Left ventricle myocardium inferior (tissue), 1 donor: ENCODE data around the gene CDC42BPG. TPM values are rescaled to one million over a fixed set of nuclear protein-coding genes. Genes with fewer than 3 reads are reported as not detected.
"Not testable (repeated sequence)": the region's sequence is repeated elsewhere in the genome, so short reads cannot be mapped to it uniquely, and the experiment has no call there.

Experiments
- DNase-seq: peaks from one replicate; pipeline ENCODE4 v3.0.0-alpha.2; 2020
- H3K27ac ChIP-seq: fragments of 200-600 bp; replicated peaks from 2 replicates; pipeline ENCODE4 v1.8.0; 2021
- H3K27me3 ChIP-seq: fragments of 200-600 bp; 2 replicates; pipeline ENCODE4 v1.8.0; 2021; ENCODE audit warnings: low read depth
- H3K36me3 ChIP-seq: fragments of 200-600 bp; 2 replicates; pipeline ENCODE4 v1.8.0; 2021
- H3K4me1 ChIP-seq: fragments of 200-600 bp; 2 replicates; pipeline ENCODE4 v1.8.0; 2021
- H3K4me3 ChIP-seq: fragments of 200-600 bp; 2 replicates; pipeline ENCODE4 v1.8.0; 2021; ENCODE audit warnings: mild to moderate bottlenecking, moderate library complexity
- H3K9me3 ChIP-seq: fragments of 200-600 bp; replicated peaks from 2 replicates; pipeline ENCODE4 v1.8.0; 2021
- CTCF ChIP-seq: fragments of 200-600 bp; IDR thresholded peaks from 2 replicates; pipeline ENCODE4 v1.8.0; 2021; ENCODE audit warnings: antibody characterized with exemption, mild to moderate bottlenecking, borderline replicate concordance
- intact Hi-C: fragments of 100-400 bp; cut with micrococcal nuclease; formaldehyde crosslinking; loops from one replicate; pipeline ENCODE4 v1.11.0; 2022
- total RNA-seq: library from RNA; stranded (reverse); fragmentation: NEBNext Ultra II Directional; extraction: Animal tissue kit (Norgen Biotek cat#: 25700); gene quantifications from one replicate; pipeline ENCODE4 v1.2.1, GENCODE V29; 2021
- donor health status: DM: no; HTN: yes; CAD: no; lungs with severe emphysema.

The CDC42BPG gene
- total RNA-seq, 1 donor from 2014 or later, result 1.1 TPM

GRCh38 chr11:64846998-64847666, 2.7 kb upstream of the CDC42BPG start:
- Histone ChIP-seq H3K4me3 (no peak overlapping the region), H3K27ac (peak overlapping the region; percentile 93), H3K36me3 (no peaks in the 10 kb centered on the region), H3K9me3 (no peaks in the 10 kb centered on the region), H3K27me3 (no peaks in the 10 kb centered on the region), H3K4me1 (peaks cover 64% of the 10 kb centered on the region)
- intact Hi-C loops, result loop anchor here (2.0 kb wide), 1 partner anchor 48 kb away; no protein-coding TSS in a partner anchor
- peak; percentile 91 for DNase-seq
- peak; percentile 99 for TF ChIP-seq CTCF

GRCh38 chr11:64845776-64846129, 1.3 kb upstream of the CDC42BPG start:
- not testable (repeated sequence) for DNase-seq, H3K9me3 ChIP-seq, H3K4me3 ChIP-seq, H3K36me3 ChIP-seq, H3K27me3 ChIP-seq, H3K27ac ChIP-seq
- intact Hi-C loops, result loop anchor here (2.0 kb wide), 1 partner anchor 49 kb away; no protein-coding TSS in a partner anchor
- peaks cover 51% of the 10 kb centered on the region for H3K4me1 ChIP-seq

- intact Hi-C loops, result no loop called here
- no peaks in the 10 kb centered on the region for H3K9me3 ChIP-seq
- H3K27ac ChIP-seq, result peak overlapping the region; percentile 27
- H3K4me3 ChIP-seq, result peak overlapping the region; percentile 67
- H3K36me3 ChIP-seq, result no peaks in the 10 kb centered on the region
- no peak for TF ChIP-seq CTCF
- H3K27me3 ChIP-seq, result no peaks in the 10 kb centered on the region
- peaks cover 46% of the 10 kb centered on the region for H3K4me1 ChIP-seq
- DNase-seq, result no peak
Observed at GRCh38 chr11:64845129-64845775, 799 bp upstream of the CDC42BPG start.

GRCh38 chr11:64843686-64844329, 645 bp downstream of the CDC42BPG start:
- H3K27ac ChIP-seq, result no peak overlapping the region
- peaks cover 31% of the 10 kb centered on the region for H3K4me1 ChIP-seq
- no peak for TF ChIP-seq CTCF
- H3K36me3 ChIP-seq, result no peaks in the 10 kb centered on the region
- no peaks in the 10 kb centered on the region for H3K27me3 ChIP-seq
- no peak for DNase-seq
- peak overlapping the region; percentile 67 for H3K4me3 ChIP-seq
- no peaks in the 10 kb centered on the region for H3K9me3 ChIP-seq
- intact Hi-C loops, result no loop called here

- no peak for TF ChIP-seq CTCF
- Histone ChIP-seq H3K9me3 (no peaks in the 10 kb centered on the region), H3K27ac (no peak overlapping the region), H3K4me1 (peaks cover 24% of the 10 kb centered on the region), H3K4me3 (no peak overlapping the region), H3K27me3 (no peaks in the 10 kb centered on the region), H3K36me3 (no peaks in the 10 kb centered on the region)
- intact Hi-C loops, result no loop called here
- no peak for DNase-seq
Observed at GRCh38 chr11:64842851-64843685, 1.4 kb downstream of the CDC42BPG start.
